ENCODE measurements around the gene ODF4.
"Not testable (repeated sequence)": the region's sequence is repeated elsewhere in the genome, so short reads cannot be mapped to it uniquely, and the experiment has no call there.

The ODF4 gene

GRCh38 chr17:8366231-8366630 is 26.6 kb downstream of the ODF4 start:
- in situ Hi-C loops (cut with MboI; ENCODE audit: low sequenced_read_pairs): no loop called here

- in situ Hi-C loops (cut with MboI; ENCODE audit: low sequenced_read_pairs): no loop called here
Measured at GRCh38 chr17:8368193-8368592, 28.6 kb downstream of the ODF4 start.

GRCh38 chr17:8369944-8370343 is 30.3 kb downstream of the ODF4 start:
- in situ Hi-C loops (cut with MboI; ENCODE audit: low sequenced_read_pairs): no loop called here

GRCh38 chr17:8371786-8372185 is 32.1 kb downstream of the ODF4 start:
- in situ Hi-C loops (cut with MboI; ENCODE audit: low sequenced_read_pairs): no loop called here

GRCh38 chr17:8372422-8372821 is 32.8 kb downstream of the ODF4 start:
- in situ Hi-C loops (cut with MboI; ENCODE audit: low sequenced_read_pairs): no loop called here

- in situ Hi-C loops (cut with MboI; ENCODE audit: low sequenced_read_pairs): not testable (repeated sequence)
Measured at GRCh38 chr17:8373856-8374255, 34.2 kb downstream of the ODF4 start.

GRCh38 chr17:8375738-8376259 is 36.2 kb downstream of the ODF4 start:
- in situ Hi-C loops (cut with MboI; ENCODE audit: low sequenced_read_pairs): no loop called here

GRCh38 chr17:8376271-8377067 is 36.8 kb downstream of the ODF4 start, which contains the start of gene KRABD2:
KRABD2 (minus strand) TSS chr17:8376704.
- in situ Hi-C loops (cut with MboI; ENCODE audit: low sequenced_read_pairs): no loop called here

- in situ Hi-C loops (cut with MboI; ENCODE audit: low sequenced_read_pairs): no loop called here
Measured at GRCh38 chr17:8377422-8377821, 37.8 kb downstream of the ODF4 start.

- in situ Hi-C loops (cut with MboI; ENCODE audit: low sequenced_read_pairs): not testable (repeated sequence)
Measured at GRCh38 chr17:8378117-8378516, 38.5 kb downstream of the ODF4 start.

- in situ Hi-C loops (cut with MboI; ENCODE audit: low sequenced_read_pairs): no loop called here
Measured at GRCh38 chr17:8380049-8380448, 40.4 kb downstream of the ODF4 start.

- in situ Hi-C loops (cut with MboI; ENCODE audit: low sequenced_read_pairs): no loop called here
Measured at GRCh38 chr17:8382052-8382879, 42.6 kb downstream of the ODF4 start.

GRCh38 chr17:8382880-8383142 is 43.2 kb downstream of the ODF4 start:
- in situ Hi-C loops (cut with MboI; ENCODE audit: low sequenced_read_pairs): no loop called here

- in situ Hi-C loops (cut with MboI; ENCODE audit: low sequenced_read_pairs): no loop called here
Measured at GRCh38 chr17:8383143-8383822, 43.6 kb downstream of the ODF4 start, which contains the start of gene RPL26. RPL26 (minus strand) TSS chr17:8383193; CDS start chr17:8382310, 883 bp downstream.

GRCh38 chr17:8384801-8385378 is 45.2 kb downstream of the ODF4 start:
- in situ Hi-C loops (cut with MboI; ENCODE audit: low sequenced_read_pairs): no loop called here

- in situ Hi-C loops (cut with MboI; ENCODE audit: low sequenced_read_pairs): no loop called here
Measured at GRCh38 chr17:8386841-8387240, 47.2 kb downstream of the ODF4 start.

GRCh38 chr17:8387914-8388651 is 48.4 kb downstream of the ODF4 start:
- in situ Hi-C loops (cut with MboI; ENCODE audit: low sequenced_read_pairs): no loop called here

GRCh38 chr17:8391711-8392110 is 52.1 kb downstream of the ODF4 start:
- in situ Hi-C loops (cut with MboI; ENCODE audit: low sequenced_read_pairs): no loop called here

GRCh38 chr17:8392274-8392673 is 52.6 kb downstream of the ODF4 start:
- in situ Hi-C loops (cut with MboI; ENCODE audit: low sequenced_read_pairs): no loop called here
